ENCODE data around the gene NBPF3.
"Not testable (repeated sequence)": the region's sequence is repeated elsewhere in the genome, so short reads cannot be mapped to it uniquely, and the experiment has no call there.

DNA sequence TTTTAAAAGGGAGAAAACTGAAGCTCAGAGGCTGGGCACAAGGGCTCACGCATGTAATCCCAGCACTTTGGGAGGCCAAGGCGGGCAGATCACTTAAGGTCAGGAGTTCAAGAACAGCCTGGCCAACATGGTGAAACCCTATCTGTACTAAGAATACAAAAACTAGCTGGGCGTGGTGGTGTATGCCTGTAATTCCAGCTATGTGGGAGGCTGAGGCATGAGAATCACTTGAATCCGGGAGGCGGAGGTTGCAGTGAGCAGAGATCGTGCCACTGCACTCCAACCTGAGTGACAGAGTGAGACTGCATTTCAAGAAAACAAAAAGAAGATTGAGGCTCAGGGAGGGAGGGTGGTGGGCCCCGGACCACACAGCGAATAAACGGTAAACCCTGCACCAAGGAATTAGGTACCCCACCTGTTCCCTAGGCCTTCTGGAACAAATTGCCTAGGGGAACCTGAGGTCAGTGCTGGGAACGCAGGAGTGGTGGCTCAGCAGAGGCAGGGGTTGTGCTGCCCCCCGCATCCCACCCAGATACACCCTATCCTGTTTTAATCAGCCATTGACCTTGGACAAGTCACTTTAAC, 79.6 kb downstream of the NBPF3 start:
- TF ChIP-seq, protein P1, sequence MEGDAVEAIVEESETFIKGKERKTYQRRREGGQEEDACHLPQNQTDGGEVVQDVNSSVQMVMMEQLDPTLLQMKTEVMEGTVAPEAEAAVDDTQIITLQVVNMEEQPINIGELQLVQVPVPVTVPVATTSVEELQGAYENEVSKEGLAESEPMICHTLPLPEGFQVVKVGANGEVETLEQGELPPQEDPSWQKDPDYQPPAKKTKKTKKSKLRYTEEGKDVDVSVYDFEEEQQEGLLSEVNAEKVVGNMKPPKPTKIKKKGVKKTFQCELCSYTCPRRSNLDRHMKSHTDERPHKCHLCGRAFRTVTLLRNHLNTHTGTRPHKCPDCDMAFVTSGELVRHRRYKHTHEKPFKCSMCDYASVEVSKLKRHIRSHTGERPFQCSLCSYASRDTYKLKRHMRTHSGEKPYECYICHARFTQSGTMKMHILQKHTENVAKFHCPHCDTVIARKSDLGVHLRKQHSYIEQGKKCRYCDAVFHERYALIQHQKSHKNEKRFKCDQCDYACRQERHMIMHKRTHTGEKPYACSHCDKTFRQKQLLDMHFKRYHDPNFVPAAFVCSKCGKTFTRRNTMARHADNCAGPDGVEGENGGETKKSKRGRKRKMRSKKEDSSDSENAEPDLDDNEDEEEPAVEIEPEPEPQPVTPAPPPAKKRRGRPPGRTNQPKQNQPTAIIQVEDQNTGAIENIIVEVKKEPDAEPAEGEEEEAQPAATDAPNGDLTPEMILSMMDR (IDR thresholded peaks at IDR 0.05), result not testable (repeated sequence)
- not testable (repeated sequence) for TF ChIP-seq POLR2A (IDR thresholded peaks at IDR 0.05)

Measured in lower leg skin (tissue), 3 donors.